Measurements from ENCODE around the gene CLDN7.
A peak's percentile ranks its signal among the peaks of the same experiment; 100 is the strongest.

Gene CLDN7

DNA sequence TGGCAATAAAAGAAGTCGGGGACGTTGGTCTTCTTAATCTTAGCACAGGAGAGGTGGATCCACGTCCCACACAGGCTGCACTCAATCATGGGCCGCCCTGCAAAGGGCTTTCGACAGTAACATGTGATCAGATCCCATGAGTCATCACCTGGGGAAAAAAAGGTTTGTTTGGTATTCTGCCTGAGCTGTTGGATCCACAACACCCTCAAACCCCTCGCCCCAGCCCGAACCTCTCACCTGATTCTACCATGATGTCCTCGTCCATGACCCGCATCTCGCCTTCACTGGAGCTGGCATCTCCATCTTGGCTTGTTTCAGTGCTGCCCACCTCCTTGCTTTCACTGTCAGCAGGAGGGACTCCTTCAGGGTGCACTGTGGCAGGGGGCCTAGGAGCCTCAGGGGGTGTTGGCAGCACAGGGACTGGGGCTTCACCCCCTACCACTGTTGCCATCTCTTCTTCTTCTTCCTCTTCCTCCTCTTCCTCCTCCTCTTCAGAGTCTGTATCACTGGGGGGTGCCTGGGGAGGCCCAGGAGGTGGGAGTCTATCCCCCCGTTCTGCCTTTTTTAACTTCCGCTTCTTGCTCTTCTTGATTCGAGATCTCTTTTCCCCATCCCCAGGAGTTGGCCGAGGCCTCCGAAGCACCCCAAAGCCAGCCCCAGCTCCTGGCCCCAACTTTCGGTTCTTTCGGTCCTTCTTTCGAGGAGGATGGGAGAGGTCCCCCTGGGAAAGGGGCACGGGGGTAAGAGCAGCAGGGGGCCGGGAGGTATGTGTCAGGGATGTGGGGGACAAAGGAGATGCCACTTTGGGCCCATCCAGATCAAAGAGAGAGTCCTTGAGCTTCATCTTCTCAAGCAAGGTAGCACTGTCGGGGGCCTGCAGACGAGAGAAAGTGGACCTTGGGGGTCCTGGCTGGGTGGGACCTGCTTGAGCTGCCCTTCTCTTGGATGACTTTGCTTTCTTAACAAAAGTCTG lies 26.3 kb downstream of the CLDN7 start:
- DNase-seq: no peak

DNA sequence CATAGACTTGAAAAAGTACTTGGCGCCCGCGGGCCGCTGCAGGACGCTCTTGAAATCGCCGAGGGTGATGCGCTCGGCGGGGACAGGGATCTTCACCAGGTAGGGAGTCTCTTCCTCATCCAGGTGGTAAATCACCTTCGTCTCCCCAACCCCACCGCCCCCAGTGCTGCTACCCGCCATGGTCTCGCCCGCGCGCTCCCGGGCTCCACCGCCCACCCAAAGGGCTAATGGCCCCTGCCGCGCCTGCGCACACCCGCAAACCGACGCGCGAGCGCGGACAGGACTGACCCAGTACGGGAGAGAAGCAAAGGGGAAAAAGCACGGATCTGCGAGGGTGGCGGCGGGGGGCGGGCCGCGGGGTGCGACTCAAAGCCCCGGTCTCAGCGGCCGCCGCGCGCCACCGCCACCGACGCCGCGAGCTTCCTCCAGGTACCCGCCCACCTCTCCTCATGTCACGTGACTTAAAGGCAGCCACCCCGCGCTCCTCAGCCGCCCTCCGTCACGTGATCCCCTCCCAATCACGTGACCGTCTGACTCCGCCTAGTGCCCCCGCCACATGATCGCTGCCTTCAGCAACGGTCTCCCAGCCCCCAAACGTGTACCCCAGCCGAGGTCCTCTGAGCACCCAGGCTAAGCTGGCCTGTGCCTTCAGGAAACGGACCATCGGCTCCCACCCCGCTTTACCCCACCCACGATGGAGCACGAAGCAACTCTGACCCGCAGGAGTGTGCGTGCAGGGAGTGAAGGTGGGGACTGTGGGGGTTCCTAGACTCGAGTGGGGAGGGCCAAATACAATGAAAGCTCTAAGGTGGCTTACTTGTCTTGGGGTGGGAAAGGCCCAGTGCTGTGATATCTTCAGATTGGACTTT lies 28.0 kb downstream of the CLDN7 start, which contains the start of gene DVL2:
DVL2 (minus strand) TSS at position 435 of the 869 bp plus-strand sequence; CDS start at position 180, 255 bp downstream.
- peak; percentile 86 for DNase-seq

DNA sequence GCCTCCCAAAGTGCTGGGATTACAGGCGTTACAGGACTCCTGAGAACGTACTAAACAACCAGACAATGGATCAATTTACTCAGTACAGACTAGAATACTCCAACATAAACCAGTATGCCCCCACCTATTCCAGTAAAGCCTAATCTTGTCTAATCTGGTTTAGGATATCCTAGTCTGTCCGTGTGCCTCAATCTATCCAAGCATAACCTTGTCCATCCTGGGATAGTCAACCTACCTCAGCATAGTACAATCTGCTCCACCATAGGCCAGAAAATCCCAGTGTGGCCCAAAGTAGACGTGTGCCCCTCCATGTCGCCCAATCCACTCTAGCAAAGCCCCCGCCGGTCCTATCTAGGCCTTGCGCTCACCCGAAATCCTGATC lies 28.6 kb downstream of the CLDN7 start:
- no peak for DNase-seq

DNA sequence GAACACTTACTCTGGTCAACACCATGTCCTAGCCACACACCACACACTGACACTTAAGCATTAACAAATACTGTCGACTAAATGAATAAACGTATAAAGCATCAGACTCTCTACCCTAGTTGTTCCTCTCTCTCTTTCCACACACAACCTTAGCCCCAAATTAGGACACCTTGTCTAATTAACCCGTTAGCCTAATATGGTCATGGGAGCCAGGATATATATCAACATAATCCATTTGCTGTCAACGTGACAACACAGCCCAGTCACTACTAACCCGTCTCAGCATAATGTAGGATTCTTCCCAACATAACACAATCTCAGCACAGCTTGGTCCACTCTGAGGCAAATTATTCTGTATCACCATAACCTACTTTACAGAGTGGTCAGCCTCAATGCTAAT lies 30.2 kb downstream of the CLDN7 start:
- no peak for DNase-seq

DNA sequence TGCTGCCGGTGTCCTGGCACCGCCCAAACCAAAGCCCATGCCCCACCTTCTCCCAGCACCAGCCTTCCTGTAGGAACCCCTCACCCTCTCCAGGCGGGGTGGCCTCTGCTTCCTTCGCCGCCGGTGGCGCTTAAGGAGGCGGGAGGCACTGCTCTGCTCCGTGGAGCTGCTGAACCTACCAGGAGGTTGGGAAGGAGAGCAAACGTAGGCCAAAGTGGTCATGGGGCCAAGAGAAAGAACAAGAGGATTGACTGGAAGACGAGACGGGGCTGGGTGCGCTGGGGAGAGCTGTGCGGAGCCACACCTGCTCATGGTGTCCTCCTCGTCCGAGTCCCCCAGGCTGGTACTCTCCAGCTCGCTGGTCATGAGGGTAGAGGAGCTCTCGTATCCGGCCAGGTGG lies 32.8 kb downstream of the CLDN7 start:
- DNase-seq: no peak

DNA sequence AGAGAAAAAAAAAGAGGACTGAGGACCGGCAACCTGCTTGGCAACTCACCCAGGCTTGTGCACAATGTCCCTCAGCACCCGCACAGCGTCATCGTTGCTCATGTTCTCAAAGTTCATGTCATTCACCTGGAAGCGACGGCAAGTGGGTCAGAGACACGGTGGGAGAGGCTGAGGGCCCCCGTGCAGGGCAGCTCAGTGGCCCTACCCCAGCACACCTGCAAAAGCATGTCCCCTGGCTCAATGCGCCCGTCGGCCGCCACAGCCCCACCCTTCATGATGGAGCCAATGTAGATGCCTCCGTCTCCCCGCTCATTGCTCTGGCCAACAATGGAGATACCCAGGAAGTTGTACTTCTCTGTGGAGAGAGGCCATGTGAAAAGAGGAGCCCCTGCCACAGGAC lies 33.4 kb downstream of the CLDN7 start:
- no peak for DNase-seq

DNA sequence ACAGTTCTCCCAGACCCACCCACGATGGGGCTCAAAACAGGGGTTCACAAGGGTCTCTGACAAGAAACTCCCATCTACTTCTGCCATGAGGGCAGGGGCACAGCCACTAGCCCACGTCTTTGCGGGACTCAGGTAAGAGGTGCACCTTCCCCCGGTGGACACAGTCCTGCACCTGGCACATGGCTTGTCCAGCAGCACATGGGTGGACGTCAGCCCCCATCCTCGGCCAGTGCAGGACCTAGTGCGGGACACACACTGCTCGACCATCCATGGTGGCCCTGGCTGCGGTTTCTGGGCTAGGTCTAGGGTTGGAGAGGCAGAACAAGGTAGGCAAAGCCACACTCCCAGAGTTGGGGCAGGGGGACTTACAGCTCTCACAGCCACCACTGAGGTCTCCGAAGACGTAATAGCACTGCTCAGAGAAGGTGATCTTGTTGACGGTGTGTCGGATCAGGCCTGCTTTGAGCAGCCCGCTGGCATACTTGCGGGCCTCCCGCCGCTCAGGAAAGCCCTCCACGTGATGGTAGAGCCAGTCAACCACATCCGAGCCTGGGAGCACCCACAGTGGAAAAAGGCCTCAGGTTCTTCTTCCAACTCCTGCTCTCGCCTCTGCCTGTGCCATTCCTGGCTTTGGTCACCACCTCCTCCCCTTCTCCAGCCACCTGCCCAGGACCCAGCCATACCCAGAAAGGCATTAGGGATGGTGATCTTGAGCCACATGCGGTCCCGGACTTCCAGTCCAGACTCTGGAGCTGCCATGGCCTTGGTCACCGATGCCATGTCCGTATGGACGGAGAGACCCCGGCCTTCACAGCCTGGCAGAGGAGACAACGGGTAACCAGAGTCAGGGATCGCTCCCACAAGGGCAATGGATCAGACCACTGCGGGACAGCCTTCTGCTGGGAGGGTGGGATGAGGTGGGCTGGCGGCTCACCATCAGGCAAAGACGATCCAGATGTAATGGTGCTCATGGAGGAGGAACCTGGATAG lies 35.3 kb downstream of the CLDN7 start:
- no peak for DNase-seq

DNA sequence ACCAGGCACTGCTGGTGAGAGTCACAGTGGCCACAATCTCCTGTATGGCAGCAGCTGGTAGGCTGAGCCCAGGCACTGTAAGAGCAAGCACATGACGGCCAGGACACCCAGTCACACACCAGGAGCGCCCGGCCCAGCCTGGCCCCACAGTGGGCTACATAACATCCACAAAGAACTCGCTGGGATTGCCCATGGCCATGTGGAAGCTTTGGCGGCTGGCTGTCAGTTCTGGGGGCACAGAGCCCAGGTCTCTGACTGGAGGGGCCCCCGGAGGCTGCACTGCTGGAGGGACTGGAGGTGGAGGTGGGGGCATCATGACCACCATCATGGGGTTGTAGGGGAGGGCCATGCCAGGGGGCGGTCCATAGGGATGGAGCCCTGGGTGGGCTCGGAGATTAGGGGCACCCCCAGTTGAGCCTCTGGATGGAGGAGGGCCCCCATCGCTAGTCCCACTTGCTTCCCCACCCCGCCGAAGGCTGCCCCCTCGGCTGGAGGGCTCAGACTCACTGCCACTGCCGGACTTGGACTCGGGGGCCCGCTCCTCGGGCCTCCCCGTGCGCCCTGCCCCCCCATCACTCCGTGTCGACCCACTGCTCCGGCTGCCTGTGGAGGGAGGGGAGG lies 36.5 kb downstream of the CLDN7 start:
- no peak for DNase-seq

DNA sequence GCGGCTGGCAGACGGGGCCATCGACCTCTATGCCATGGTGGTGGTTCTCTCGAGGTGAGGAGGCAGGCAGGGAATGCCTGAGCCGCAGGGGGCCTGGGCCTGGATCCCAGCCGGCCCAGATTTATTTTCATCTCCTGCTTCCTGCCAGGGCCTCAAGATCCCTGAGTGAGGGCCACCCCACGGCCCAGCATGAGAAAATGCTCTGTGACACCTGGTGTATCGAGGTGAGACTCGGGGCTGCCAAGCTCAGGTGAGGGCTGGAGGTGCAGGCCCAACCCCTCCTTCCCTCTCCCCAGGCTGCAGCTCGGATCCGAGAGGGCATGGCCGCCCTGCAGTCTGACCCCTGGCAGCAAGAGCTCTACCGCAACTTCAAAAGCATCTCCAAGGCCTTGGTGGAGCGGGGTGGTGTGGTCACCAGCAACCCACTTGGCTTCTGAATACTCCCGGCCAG lies 37.6 kb downstream of the CLDN7 start:
- no peak for DNase-seq

DNA sequence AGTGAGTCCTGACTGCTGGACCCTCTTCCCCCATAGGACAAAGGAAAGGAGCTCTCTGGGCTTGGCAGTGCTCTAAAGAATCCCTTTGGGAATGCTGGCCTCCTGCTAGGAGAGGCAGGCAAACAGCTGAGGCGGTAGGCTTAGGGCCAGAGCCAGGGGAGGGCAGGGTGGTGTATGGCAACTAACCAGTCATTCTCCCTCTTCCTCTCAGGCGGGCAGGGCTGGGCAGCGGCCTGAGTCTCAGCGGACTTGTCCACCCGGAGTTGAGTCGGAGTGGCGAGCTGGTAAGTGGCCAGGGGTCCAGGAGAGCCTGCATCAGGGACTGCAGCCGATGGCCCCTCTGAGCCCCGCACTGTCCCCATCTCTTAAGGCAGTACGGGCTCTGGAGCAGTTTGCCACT lies 38.2 kb downstream of the CLDN7 start:
- no peak for DNase-seq

DNA sequence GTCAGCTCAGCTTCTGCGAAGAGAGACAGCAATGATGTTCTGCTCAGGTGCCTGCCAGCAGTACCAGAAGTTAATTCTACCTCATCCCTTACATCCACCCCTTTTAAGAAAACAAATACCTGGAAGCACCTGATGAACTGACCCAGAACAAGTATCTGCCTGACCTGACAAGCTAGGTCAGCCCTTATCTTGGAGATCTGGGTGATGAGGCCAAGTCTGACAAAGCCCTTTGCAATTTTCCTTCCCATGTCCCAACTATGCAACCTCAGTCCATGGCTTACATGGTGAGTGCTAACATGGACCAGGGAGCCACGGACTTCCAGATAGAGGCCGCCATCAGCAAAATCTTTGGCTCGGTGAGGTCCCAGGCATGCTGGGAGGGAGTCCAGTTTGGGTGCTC lies 38.9 kb downstream of the CLDN7 start:
- DNase-seq: no peak

DNA sequence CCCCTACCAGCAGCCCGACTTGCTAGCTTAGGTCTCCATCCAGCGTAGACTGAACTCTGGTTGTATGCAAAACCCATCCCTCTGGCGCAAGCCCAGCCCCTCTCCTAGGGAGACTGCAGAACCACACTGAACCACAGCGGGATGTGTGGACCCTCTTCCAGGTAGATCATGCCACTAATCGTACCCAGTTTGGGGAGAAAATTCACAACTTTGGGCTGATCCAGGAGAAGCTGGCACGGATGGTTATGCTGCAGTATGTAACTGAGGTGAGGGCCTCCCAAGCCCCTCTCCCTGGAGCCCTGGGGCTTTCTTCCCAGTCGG lies 39.3 kb downstream of the CLDN7 start:
- no peak for DNase-seq

DNA sequence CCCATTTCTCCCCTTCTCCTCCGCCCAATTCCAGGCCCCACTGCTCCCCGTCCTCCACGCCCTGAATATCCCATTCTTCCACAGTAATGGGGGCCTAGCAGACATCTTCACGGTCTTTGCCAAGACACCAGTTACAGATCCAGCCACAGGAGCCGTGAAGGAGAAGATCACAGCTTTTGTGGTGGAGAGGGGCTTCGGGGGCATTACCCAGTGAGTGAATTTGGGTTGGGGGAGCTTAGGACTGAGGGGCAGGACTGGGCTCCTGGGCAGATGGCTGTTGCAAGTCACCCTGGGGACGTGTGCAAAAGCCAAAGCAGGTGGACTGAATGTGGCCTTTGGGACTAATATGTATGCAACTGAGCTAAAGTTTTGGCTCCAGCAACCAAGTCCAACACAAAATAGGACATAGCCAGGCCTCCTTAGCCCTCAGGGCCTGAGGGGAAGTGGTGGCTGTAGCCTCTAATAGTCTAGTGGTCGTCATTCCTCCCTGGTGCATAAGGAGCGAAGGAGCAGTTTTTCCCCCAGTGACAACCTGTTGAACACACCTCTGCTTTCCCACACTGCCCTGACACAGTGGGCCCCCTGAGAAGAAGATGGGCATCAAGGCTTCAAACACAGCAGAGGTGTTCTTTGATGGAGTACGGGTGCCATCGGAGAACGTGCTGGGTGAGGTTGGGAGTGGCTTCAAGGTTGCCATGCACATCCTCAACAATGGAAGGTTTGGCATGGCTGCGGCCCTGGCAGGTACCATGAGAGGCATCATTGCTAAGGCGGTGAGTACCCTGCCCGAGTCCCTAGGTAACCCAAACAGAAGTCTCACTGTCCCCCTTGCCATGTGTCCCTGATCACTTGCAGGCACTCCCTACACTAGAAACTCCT lies 39.9 kb downstream of the CLDN7 start:
- no peak for DNase-seq

DNA sequence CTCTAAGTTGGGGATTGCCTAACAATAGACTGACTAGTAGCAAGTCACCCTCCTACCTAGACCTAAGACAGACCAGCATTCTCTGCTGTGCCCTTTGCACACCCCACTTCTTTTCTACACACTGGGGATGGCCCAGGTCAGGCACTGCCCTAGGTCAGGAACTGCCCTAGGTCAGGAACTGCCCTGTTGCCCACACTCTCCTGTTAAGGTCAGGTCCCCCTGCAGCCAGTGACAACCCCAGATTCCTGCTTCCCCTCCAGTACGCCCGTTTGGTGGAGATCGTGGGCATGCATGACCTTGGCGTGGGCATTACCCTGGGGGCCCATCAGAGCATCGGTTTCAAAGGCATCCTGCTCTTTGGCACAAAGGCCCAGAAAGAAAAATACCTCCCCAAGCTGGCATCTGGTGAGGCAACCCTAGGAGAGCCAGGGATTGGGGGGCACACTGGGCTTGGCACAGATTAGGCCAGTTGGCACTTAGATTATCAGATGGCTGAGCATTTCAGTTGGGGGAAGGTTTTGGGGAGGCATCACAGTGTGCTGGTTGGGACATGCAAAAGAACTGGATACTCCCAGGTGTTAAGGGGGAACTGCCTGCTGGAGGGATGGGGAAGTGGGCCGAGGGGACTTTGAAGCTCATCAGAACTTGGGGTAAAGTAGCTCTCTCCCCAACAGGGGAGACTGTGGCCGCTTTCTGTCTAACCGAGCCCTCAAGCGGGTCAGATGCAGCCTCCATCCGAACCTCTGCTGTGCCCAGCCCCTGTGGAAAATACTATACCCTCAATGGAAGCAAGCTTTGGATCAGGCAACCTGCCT lies 40.8 kb downstream of the CLDN7 start:
- no peak for DNase-seq

DNA sequence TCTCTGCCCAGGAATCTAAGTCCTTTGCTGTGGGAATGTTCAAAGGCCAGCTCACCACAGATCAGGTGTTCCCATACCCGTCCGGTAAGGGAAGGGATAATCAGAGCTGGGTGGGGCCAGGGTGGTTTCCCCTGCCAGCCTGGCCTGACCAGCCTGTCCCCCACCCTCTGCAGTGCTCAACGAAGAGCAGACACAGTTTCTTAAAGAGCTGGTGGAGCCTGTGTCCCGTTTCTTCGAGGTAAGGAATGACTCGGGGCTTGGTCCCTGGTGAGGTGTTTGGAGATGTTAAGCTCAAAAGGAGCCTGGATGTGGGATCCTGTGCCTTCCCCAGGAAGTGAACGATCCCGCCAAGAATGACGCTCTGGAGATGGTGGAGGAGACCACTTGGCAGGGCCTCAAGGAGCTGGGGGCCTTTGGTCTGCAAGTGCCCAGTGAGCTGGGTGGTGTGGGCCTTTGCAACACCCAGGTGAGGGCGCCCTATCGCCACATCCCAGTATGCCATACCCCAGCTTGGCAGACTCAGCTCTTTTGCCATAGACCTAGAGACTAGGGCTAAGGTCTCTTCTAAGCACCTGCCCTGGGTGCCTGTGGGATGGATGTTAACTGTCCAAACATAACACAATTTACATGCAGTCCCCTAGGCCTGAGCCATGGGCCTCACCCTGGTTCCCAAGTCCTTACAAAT lies 41.5 kb downstream of the CLDN7 start:
- no peak for DNase-seq

DNA sequence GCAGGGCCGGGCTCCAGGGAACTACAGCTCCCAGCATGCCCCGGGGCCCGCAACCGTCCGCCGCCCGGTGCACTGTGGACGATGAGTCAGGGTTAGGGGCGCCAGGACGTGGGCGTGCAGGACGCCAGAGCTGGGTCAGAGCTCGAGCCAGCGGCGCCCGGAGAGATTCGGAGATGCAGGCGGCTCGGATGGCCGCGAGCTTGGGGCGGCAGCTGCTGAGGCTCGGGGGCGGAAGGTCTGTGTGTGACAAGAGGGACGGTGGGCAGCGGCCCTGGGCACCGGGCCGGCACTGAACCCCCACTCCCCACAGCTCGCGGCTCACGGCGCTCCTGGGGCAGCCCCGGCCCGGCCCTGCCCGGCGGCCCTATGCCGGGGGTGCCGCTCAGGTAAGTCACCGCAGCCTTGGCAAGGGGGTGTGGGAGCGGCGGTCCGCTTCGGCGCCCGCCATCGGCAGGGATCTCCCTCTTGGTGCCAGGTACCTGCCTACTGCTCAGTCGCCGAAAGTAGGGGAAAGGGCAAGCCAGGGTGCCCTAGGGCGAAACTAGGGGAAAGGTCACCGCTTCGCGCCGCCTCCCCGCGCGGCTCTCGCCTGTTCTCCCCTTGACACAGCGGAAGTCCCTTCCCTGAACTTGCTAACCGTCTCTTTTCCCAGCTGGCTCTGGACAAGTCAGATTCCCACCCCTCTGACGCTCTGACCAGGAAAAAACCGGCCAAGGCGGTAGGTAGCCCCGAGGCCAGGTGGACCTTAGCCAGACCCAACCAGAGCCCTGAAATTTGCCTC lies 42.3 kb downstream of the CLDN7 start, which contains the start of the genes ACADVL and DLG4:
ACADVL (plus strand) TSS at position 127 of the 781 bp plus-strand sequence; CDS start at position 174, 47 bp downstream.
DLG4 (minus strand) TSS at position 25 of the 781 bp plus-strand sequence.
- DNase-seq: peak; percentile 62

DNA sequence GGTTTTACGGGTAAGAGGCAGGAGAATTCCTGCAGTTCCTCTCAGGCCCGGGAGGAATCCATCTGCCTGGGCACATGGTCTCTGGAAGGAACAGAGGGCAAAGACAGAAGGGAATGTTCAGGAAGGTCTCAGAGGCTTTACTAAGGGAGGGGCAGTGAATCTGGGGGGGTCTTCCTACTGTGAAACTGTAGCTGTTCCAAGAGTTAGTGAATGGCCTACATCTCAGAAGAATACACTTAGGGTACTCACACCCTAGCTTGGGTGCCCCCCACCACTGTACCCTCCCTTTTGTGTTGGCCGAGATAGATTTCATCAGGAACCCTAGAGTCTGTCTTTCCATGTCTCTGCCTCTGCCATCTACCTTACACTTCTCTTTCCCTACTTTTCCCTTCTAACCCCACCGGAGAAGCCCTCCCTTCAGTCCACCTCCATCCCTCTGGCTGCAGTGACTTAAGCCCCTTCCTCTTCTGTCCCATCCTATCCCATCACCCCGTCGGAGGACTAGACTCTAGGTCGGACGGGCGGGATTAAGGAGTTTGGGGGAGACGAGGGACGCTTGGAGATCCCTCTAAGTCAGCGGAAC lies 43.0 kb downstream of the CLDN7 start:
- DNase-seq: no peak

DNA sequence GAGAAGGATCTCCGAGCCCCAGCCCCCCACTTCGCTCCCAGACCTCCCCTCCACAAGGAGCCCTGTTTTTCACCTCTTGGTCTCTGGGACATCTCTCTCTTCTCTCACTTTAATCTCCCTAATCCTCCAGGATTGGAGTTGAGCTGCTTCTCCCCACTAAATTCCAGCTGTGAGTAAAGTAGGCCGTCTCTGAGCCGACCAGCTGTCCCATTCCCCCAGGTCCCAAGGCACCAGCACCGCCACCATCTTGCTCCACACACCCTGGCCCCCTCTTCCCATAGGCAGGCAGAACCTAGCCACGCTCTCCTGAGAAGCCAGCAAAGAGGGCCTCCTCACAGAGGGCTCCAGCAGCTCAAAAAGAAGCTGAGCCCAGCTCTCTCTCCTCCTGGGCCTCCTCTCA lies 43.5 kb downstream of the CLDN7 start:
- DNase-seq: no peak
